HG02970 (cell line): ENCODE measurements around the gene VSTM2L.
"Not testable (repeated sequence)": the region's sequence is repeated elsewhere in the genome, so short reads cannot be mapped to it uniquely, and the experiment has no call there.

Experiments
- ATAC-seq: cut with Tn5 transposase; IDR thresholded peaks from one replicate; pipeline ENCODE4 v1.9.1; 2021; ENCODE audit warnings: mild to moderate bottlenecking, moderate library complexity, moderate number of reproducible peaks; ENCODE audit not compliant: unreplicated experiment, low FRiP score

Gene VSTM2L

GRCh38 chr20:37955511-37955910 lies 52.6 kb downstream of the VSTM2L start:
- ATAC-seq = no peak

DNA sequence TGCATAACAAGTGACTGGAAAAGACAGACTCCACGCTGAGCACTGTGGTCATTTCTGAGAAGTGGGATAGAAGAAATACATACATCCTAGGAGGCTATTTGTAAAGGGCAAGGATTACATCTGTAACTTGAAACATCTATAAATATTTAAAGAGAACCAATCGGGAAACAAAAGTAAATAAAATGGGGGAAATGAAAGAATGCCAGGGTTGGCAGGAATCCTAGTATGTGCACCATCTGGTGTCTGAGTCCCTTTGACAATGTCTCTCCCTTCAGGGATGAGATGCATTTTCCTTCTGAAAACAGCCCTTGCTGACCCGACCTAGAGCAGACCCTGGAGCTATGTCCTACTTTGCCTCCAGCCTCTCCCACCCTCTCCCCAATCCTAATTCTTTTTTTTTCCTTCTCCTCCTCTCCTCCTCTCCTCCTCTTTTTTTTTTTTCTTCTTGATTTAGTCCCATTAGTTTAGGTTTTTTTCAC lies 53.2 kb downstream of the VSTM2L start:
- ATAC-seq = no peak

DNA sequence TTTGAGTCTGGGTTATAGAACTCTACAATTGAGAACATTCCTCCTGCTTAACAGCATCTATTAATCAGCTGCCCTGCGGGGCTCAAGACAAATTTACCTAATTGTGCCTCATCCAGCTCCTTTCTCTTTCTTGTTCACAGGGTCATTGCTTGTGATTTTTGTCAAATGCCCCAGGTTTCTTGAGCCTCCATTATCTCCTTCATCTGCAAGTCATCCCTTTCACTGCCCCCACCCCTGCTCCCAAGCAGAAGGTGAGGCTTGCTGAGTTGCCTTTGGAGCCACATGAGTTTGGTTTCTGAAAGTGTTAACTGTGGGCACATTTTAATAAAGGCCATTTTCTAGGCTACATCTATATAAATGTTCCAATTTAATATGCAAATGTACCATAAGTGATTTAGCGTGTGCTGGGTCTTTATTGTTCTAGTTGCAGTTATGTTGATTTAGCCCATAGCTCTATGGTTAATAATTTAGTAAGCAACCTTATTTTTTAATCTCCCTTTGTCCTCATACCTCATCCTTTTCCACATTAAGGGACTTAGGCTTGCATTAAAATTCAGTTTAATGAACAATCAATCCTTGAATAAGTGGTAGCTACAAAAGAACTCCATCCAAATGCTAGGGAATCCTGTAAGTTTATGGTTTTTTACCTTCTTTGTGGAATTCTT lies 56.1 kb downstream of the VSTM2L start:
- ATAC-seq = no peak

DNA sequence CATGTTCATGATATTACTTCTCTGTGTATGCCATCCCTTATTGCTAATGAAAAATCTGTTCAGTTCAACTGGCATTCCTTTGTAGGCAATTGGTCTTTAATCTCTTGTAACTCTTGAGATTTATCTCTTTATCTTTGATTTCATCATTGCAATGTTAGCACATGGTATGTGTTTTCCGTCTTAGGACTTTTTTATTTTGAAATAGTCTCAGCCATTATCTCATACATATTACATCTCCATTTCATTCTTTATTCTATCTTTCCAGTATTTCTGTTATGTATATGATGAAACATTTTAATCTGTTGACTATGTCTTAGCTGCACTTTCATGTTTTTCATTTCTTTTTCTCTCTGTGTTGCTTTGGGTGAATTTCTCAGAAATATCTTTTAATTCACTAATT lies 58.1 kb downstream of the VSTM2L start:
- no peak for ATAC-seq

GRCh38 chr20:37963483-37963882 lies 60.6 kb downstream of the VSTM2L start:
- not testable (repeated sequence) for ATAC-seq

- ATAC-seq = no peak
Observed at GRCh38 chr20:37968841-37969401, 66.0 kb downstream of the VSTM2L start.

GRCh38 chr20:37969949-37970855 lies 67.3 kb downstream of the VSTM2L start:
- ATAC-seq = no peak

GRCh38 chr20:37970856-37971245 lies 67.9 kb downstream of the VSTM2L start:
- ATAC-seq = no peak

- ATAC-seq = no peak
Observed at GRCh38 chr20:37971561-37972127, 68.7 kb downstream of the VSTM2L start.

DNA sequence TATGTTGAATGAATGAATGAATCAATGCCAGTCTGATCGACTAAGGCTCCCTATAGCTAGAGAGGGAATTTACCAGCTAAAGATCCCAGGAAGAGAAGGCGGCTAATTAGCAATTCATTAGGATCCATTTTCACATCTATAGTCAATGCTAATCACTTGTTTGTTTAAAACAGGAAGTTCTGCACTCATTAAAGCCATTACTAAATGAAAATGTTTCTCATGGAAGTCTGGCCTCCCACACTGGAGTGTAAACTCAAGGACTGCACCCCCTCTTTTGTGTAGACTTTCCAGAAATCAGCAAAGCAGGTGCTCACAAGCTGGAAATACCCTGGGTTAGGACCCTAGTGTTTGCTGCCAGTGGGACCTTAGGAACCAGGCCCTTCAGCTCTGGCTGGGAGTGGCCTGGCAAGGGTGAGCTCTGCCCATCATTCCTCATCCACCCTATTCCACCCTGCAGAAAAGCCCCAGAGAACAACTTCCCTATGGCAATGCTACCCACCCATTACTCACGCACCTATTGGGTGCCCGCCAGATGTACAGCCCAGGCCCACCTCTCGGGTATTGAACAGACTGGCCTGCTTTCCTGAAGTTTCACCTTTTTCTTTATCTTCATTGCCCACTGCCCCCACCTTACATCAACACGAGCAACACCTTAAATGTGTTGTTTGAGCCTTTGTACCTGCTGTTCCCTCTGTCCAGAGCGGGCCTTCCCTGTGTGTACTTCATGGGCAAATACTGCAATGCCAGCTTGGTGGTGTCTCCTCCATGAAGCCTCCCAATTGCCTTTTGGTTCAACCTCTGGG lies 69.5 kb downstream of the VSTM2L start:
- ATAC-seq = no peak

- no peak for ATAC-seq
Observed at GRCh38 chr20:37973059-37973910, 70.4 kb downstream of the VSTM2L start.

GRCh38 chr20:37976887-37977286 lies 74.0 kb downstream of the VSTM2L start:
- no peak for ATAC-seq

GRCh38 chr20:37977338-37977737 lies 74.4 kb downstream of the VSTM2L start:
- no peak for ATAC-seq

GRCh38 chr20:37977786-37978185 lies 74.9 kb downstream of the VSTM2L start:
- ATAC-seq = no peak

DNA sequence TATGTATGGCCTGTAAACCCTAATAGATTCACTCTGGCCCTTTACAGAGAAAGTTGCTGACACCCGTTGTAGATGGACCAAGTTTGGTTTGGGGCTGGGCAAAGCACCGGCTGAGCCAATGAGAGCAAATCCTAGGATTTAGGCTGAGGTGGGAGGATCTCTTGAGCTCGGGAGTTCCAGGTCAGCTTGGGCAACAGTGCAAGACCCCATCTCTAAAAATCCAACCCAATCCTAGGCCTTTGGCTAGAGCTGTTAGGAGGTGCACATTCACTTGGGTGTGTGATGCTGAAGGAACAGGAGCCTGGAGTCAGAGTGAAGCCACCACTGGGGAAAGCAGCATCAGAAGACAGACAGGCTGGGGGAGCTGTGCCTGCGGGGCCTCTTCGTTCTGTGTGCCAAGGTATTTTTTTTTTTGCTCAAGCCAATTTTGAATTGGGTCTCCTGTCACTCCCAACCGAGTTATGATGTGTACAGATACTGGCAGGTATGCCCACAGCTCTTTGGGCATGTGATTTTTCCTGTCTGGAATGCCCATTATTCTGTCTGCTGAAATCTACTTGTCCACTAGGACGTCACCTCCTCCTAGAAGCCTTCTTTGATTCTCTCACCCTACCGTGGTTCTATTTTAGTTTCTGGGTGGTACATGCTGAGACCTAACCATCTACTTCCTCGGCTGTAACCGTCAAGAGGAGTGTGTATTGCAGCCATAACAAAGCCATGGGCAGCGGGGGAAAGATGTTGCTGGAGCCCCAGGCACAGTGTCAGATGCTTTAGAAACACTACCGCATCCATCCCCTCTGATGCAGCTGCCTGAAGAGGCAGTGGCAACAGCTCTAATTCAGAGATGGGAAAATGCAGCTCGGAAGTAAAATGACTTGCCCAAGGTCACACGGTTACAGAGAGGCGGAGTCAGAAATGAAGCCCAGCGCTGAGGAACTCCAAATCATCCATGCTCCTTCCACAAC lies 76.4 kb downstream of the VSTM2L start:
- no peak for ATAC-seq

DNA sequence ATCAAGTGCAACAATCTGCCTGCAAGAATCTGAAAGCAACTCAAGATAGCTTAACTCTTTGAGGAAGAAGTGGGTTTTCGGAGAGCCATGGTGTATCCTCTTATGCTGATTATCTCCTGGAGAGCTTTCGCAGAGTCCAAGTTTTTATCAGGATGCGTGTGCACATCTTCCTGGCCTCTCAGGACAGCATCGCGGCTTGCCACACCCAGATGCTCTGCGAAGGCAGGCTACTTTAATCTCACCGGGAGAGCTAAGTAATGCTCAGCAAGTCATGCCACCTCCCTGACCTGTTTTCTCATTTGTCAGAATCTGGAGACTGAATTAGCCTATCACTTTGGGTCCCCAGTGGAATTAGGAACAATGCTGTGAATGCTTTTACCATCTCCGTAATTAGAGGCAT lies 77.5 kb downstream of the VSTM2L start:
- no peak for ATAC-seq

GRCh38 chr20:37980876-37981275 lies 77.9 kb downstream of the VSTM2L start:
- no peak for ATAC-seq

DNA sequence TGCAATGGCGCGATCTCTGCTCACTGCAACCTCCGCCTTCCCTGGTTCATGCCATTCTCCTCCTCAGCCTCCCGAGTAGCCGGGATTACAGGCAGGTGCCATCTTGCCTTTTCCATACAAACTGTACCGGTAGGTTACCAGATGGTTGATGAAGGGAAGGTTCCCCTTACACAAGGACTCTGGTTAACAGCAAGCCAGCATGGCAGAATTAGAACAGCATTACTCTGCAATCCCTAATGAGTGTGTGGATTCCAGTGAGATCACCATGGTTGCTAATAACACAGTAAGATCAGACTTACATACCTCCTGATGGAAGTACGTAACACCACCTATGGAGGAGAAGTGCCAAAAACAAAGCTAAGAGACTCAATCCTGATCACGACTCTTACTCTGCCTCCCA lies 78.6 kb downstream of the VSTM2L start:
- no peak for ATAC-seq
